Astrocyte of the spinal cord (primary cell): ENCODE results near the gene ARSB.
A peak's percentile ranks its signal among the peaks of the same experiment; 100 is the strongest.

Source experiments
- DNase-seq: peaks from one replicate; pipeline ENCODE4 v3.0.0; 2011; ENCODE audit warnings: low read depth, low spot score
- H3K4me3 ChIP-seq: 2 replicates; pipeline ENCODE4 v1.5.1; 2011; ENCODE audit warnings: low read depth, mild to moderate bottlenecking, low read length, moderate library complexity
- CTCF ChIP-seq: IDR thresholded peaks from 2 replicates; pipeline ENCODE4 v1.5.1; 2012; ENCODE audit warnings: low read depth, mild to moderate bottlenecking, low read length, inconsistent platforms
- in situ Hi-C: cut with HindIII; loops from 2 replicates; pipeline ENCODE4 v1.10.0; 2017; ENCODE audit warnings: low sequenced_read_pairs

Gene ARSB

DNA sequence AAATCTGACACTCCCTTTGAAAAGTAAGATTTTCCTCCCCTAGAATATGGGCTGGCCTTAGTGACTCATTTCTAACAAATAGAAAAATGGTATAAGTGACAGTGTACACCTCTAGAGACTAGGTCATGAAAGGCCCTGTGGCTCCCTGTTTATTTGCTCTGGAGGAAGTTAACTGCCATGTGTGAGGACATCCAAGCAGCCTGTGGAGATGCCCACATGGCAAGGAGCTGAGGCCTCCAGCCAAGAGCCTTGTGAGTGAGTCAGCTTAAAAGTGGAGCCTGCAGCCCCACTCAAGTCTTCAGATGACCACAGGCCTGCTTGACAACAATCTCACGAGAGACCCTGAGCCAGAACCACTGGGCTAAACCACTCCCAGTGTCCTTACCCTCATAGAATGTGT, 208.5 kb downstream of the ARSB start:
- in situ Hi-C loops: no loop called here
- peak; percentile 47 for DNase-seq
- H3K4me3 ChIP-seq: no peak overlapping the region
- TF ChIP-seq CTCF: no peak

DNA sequence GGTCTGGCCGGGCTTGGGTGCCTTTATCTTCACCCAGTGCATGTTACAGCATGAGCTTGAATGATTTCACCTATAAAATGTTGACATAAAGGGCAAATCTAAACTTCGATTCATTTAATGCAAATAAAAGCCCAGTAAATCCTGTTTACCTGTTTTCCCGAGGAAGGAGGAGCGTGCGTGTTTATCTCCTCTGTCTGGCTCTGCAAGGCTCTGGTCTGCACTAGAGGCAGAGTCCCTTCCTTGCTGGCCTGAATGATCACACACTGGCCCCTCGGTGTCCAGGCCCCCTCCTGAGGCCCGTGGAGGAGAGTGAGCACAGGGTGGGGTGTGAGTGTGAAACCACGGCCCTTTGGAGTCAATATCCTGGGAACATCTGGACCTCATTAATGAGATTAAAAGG, 211.5 kb downstream of the ARSB start:
- no peak for DNase-seq
- in situ Hi-C loops: no loop called here
- H3K4me3 ChIP-seq: no peak overlapping the region
- TF ChIP-seq CTCF: no peak

- no peak for DNase-seq
- no peak overlapping the region for H3K4me3 ChIP-seq
- TF ChIP-seq CTCF: no peak
- in situ Hi-C loops: no loop called here
These were observed 213.6 kb downstream of the ARSB start for GRCh38 chr5:78771260-78772205.

- in situ Hi-C loops: no loop called here
- TF ChIP-seq CTCF: no peak
- no peak overlapping the region for H3K4me3 ChIP-seq
- DNase-seq: no peak
These were observed 216.2 kb downstream of the ARSB start for GRCh38 chr5:78768781-78769380.

GRCh38 chr5:78766412-78766762, 218.7 kb downstream of the ARSB start:
- no peak for TF ChIP-seq CTCF
- in situ Hi-C loops: no loop called here
- no peak overlapping the region for H3K4me3 ChIP-seq
- no peak for DNase-seq

GRCh38 chr5:78765756-78766411, 219.2 kb downstream of the ARSB start:
- in situ Hi-C loops: no loop called here
- no peak for TF ChIP-seq CTCF

More at GRCh38 chr5:78765756-78766411, 219.2 kb downstream of the ARSB start:
- DNase-seq: no peak
- no peak overlapping the region for H3K4me3 ChIP-seq
